Measurements from ENCODE around the gene TRIM66. TPM values are rescaled to one million over a fixed set of nuclear protein-coding genes. Genes with fewer than 3 reads are reported as not detected.

TRIM66 gene
- total RNA-seq, 1 experiment from 2014 or later: 2.1 TPM

DNA sequence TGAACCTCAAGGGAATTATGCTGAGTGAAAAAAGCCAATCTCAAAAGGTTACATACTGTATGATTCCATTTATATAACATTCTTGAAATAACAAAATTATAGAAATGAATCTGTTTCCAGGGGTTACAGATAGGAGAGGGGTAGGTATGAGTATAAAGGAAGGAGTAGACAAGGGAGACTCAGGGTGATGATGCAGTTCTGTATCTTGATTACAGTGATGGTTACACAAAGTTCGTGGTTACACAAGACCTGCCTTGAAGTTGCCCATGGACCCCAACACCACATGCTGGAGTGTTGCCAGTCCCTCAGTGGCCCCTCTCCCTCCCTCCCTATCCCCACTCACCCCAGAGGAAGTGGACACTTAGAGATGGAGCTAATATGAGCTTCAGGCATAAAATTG lies 108.7 kb downstream of the TRIM66 start:
- Histone ChIP-seq H4K91ac (ENCODE audit: insufficient read length, low read depth, low read length) (no peak overlapping the region), H2BK5ac (ENCODE audit: insufficient read length, low read length) (no peak overlapping the region), H3K4me1 (ENCODE audit: insufficient read depth, low read length) (no peaks in the 10 kb centered on the region), H3T11ph (ENCODE audit: low read length) (no peak overlapping the region), H3K9me3 (ENCODE audit: control insufficient read depth, low read depth, low read length) (no peaks in the 10 kb centered on the region), H4K8ac (replicated peaks; ENCODE audit: insufficient read length, low read depth, low read length) (no peak overlapping the region), H2BK12ac (ENCODE audit: insufficient read length, low read depth, low read length) (no peak overlapping the region), H3K56ac (ENCODE audit: insufficient read length, low read depth, low read length) (no peak overlapping the region), H2BK15ac (ENCODE audit: low read depth, low read length) (no peak overlapping the region), H3K14ac (ENCODE audit: insufficient read depth, low read length) (no peak overlapping the region), H2BK20ac (ENCODE audit: low read depth, low read length, poor library complexity, severe bottlenecking) (no peak overlapping the region), H3K18ac (ENCODE audit: insufficient read length, low read depth, low read length) (no peak overlapping the region), H2AFZ (ENCODE audit: low read length) (no peak overlapping the region), H3K27me3 (ENCODE audit: insufficient read depth, low read length) (no peaks in the 10 kb centered on the region), H2AK5ac (ENCODE audit: insufficient read length, low read length) (no peak overlapping the region), H2BK120ac (ENCODE audit: low read depth, low read length, poor library complexity, severe bottlenecking) (no peak overlapping the region), H4K5ac (ENCODE audit: insufficient read length, low read depth, low read length) (no peak overlapping the region), H3K4me2 (ENCODE audit: insufficient read depth, insufficient read length, low read length) (no peak overlapping the region), H3K4ac (ENCODE audit: low read depth, low read length) (no peak overlapping the region), H3K79me2 (ENCODE audit: insufficient read depth, low read length) (no peaks in the 10 kb centered on the region), H3K79me1 (ENCODE audit: insufficient read depth, low read depth, low read length, poor library complexity, severe bottlenecking) (no peaks in the 10 kb centered on the region), H3K23ac (ENCODE audit: insufficient read length, low read depth, low read length) (no peak overlapping the region), H3K27ac (ENCODE audit: insufficient read length, low read depth, low read length) (no peak overlapping the region), H3K23me2 (ENCODE audit: insufficient read length, low read depth, low read length, poor library complexity, severe bottlenecking) (no peaks in the 10 kb centered on the region), H3K9ac (ENCODE audit: extremely low read depth, insufficient read length, low read length) (no peak overlapping the region), H4K20me1 (ENCODE audit: control insufficient read depth, insufficient read depth, insufficient read length) (no peaks in the 10 kb centered on the region)
- no peak for DNase-seq
- peaks cover 3% of the 10 kb centered on the region in 2 experiments; a peak in 2 of 5 replicates for H3K9me3 Mint-ChIP-seq
- no peak overlapping the region for H3K4me3 Mint-ChIP-seq
- no CpG with 5 or more reads among the region's 1 CpG for WGBS (ENCODE audit: extremely low coverage, insufficient read length, low lambda C conversion rate)
- TF ChIP-seq, protein P1, sequence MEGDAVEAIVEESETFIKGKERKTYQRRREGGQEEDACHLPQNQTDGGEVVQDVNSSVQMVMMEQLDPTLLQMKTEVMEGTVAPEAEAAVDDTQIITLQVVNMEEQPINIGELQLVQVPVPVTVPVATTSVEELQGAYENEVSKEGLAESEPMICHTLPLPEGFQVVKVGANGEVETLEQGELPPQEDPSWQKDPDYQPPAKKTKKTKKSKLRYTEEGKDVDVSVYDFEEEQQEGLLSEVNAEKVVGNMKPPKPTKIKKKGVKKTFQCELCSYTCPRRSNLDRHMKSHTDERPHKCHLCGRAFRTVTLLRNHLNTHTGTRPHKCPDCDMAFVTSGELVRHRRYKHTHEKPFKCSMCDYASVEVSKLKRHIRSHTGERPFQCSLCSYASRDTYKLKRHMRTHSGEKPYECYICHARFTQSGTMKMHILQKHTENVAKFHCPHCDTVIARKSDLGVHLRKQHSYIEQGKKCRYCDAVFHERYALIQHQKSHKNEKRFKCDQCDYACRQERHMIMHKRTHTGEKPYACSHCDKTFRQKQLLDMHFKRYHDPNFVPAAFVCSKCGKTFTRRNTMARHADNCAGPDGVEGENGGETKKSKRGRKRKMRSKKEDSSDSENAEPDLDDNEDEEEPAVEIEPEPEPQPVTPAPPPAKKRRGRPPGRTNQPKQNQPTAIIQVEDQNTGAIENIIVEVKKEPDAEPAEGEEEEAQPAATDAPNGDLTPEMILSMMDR (conservative IDR thresholded peaks at IDR 0.05): no peak
- no peak overlapping the region for H3K27ac Mint-ChIP-seq
- H3K4me1 Mint-ChIP-seq: no peaks in the 10 kb centered on the region
- no peaks in the 10 kb centered on the region for H3K27me3 Mint-ChIP-seq (ENCODE audit: low read depth)
- H3K36me3 Mint-ChIP-seq (ENCODE audit: insufficient read depth in 1 of 3, low read depth in 3 of 3): peaks cover 2 to 9% (median 2%) of the 10 kb centered on the region in 3 experiments; a peak in 3 of 7 replicates
